Thyroid gland (tissue), 4 donors: ENCODE measurements around the gene TSC22D4.

Experiments used
- POLR2A ChIP-seq, 2 donors: fragments of 450-650 bp; IDR thresholded peaks; one replicate each; pipeline ENCODE4 v1.6.1; 2017; ENCODE audit warnings: antibody characterized with exemption in 2 of 2, mild to moderate bottlenecking in 2 of 2, moderate library complexity in 1 of 2
- TF ChIP-seq, protein P1 (sequence below), 6 experiments: fragments of 200-600 bp in 3 of 6; fragments of 450-650 bp in 3 of 6; sonication (generic) in 3 of 6; IDR thresholded peaks; one replicate each; pipeline ENCODE4 v1.5.1; 2016 to 2019; ENCODE audit warnings: antibody characterized with exemption in 6 of 6, mild to moderate bottlenecking in 2 of 6, inconsistent platforms in 1 of 6, moderate library complexity in 1 of 6

- TF ChIP-seq, protein P1, sequence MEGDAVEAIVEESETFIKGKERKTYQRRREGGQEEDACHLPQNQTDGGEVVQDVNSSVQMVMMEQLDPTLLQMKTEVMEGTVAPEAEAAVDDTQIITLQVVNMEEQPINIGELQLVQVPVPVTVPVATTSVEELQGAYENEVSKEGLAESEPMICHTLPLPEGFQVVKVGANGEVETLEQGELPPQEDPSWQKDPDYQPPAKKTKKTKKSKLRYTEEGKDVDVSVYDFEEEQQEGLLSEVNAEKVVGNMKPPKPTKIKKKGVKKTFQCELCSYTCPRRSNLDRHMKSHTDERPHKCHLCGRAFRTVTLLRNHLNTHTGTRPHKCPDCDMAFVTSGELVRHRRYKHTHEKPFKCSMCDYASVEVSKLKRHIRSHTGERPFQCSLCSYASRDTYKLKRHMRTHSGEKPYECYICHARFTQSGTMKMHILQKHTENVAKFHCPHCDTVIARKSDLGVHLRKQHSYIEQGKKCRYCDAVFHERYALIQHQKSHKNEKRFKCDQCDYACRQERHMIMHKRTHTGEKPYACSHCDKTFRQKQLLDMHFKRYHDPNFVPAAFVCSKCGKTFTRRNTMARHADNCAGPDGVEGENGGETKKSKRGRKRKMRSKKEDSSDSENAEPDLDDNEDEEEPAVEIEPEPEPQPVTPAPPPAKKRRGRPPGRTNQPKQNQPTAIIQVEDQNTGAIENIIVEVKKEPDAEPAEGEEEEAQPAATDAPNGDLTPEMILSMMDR (IDR thresholded peaks at IDR 0.05) = no peak
- no peak for TF ChIP-seq POLR2A (IDR thresholded peaks at IDR 0.05)
Observed at GRCh38 chr7:100434297-100435144, 44.5 kb downstream of the TSC22D4 start.
